Tibial nerve (tissue), 4 donors: ENCODE measurements around the gene TMEM271. TPM values are rescaled to one million over a fixed set of nuclear protein-coding genes. Genes with fewer than 3 reads are reported as not detected.

ENCODE experiments used
- DNase-seq, 2 donors: peaks; one replicate each; pipeline ENCODE4 v3.0.0-alpha.2; 2019; ENCODE audit warnings: low spot score in 2 of 2
- H3K27ac ChIP-seq, 4 donors: fragments of 200-600 bp; sonication (generic) in 3 of 4; one replicate each; pipeline ENCODE4 v1.5.1; 2017 to 2019; ENCODE audit warnings: mild to moderate bottlenecking in 1 of 4
- H3K27me3 ChIP-seq, 2 donors: fragments of 200-600 bp; sonication (generic) in 1 of 2; one replicate each; pipeline versions ENCODE4 v1.5.1 to v1.6.0; 2017 to 2019
- H3K36me3 ChIP-seq, 3 donors: fragments of 200-600 bp; sonication (generic); one replicate each; pipeline ENCODE4 v1.5.1; 2018 to 2019
- H3K4me1 ChIP-seq, 4 donors: fragments of 200-600 bp; sonication (generic) in 3 of 4; one replicate each; pipeline ENCODE4 v1.5.1; 2017 to 2019
- H3K4me3 ChIP-seq, 4 donors: fragments of 200-600 bp; sonication (generic) in 3 of 4; one replicate each; pipeline ENCODE4 v1.5.1; 2017 to 2019; ENCODE audit warnings: mild to moderate bottlenecking in 1 of 4, moderate library complexity in 1 of 4
- H3K9me3 ChIP-seq, 4 donors: fragments of 200-600 bp; sonication (generic) in 3 of 4; one replicate each; pipeline ENCODE4 v1.5.1; 2017 to 2019
- CTCF ChIP-seq, 5 experiments: fragments of 200-600 bp in 3 of 5; fragments of 450-650 bp in 2 of 5; sonication (generic) in 3 of 5; IDR thresholded peaks; one replicate each; pipeline ENCODE4 v1.5.1; 2016 to 2019; ENCODE audit warnings: antibody characterized with exemption in 5 of 5, mild to moderate bottlenecking in 3 of 5, moderate library complexity in 2 of 5
- EP300 ChIP-seq, 2 donors: sonication (generic); formaldehyde crosslinking; IDR thresholded peaks; one replicate each; pipeline ENCODE4 v1.6.1; 2017; ENCODE audit warnings: antibody characterized with exemption in 2 of 2, mild to moderate bottlenecking in 1 of 2
- POLR2A ChIP-seq, 2 donors: fragments of 450-650 bp; IDR thresholded peaks; one replicate each; pipeline ENCODE4 v1.6.1; 2017; ENCODE audit warnings: antibody characterized with exemption in 2 of 2, mild to moderate bottlenecking in 2 of 2, moderate library complexity in 2 of 2
- WGBS, 2 donors: methylation state at CpG; one replicate each; pipeline ENCODE4 v1.1.5; 2018; 5-methylcytosine and 5-hydroxymethylcytosine counted together
- total RNA-seq, 4 donors: library from RNA; depleted of rRNA; stranded (reverse); fragments of >200 nt; gene quantifications; one replicate each; pipeline ENCODE4 v1.1.0, GENCODE V29; 2016

Gene TMEM271
- total RNA-seq, 4 donors from 2014 or later, result not detected

GRCh38 chr4:534576-535151, 41.4 kb downstream of the TMEM271 start:
- Histone ChIP-seq H3K27ac (no peak overlapping the region), H3K27me3 (no peaks in the 10 kb centered on the region), H3K36me3 (peaks cover 0 to 100% (median 0%) of the 10 kb centered on the region in 3 donors), H3K4me1 (no peaks in the 10 kb centered on the region), H3K9me3 (no peaks in the 10 kb centered on the region), H3K4me3 (no peak overlapping the region)
- TF ChIP-seq CTCF (IDR thresholded peaks at IDR 0.05) (no peak), EP300 (IDR thresholded peaks at IDR 0.05) (no peak), POLR2A (IDR thresholded peaks at IDR 0.05) (no peak)
- WGBS, 2 donors, result 86 to 90% methylated on average over 22 of the region's 22 CpGs
- DNase-seq, result no peak

GRCh38 chr4:534101-534575, 42.0 kb downstream of the TMEM271 start:
- Histone ChIP-seq H3K4me3 (no peak overlapping the region), H3K36me3 (peaks cover 0 to 98% (median 0%) of the 10 kb centered on the region in 3 donors), H3K27me3 (no peaks in the 10 kb centered on the region), H3K27ac (no peak overlapping the region), H3K9me3 (no peaks in the 10 kb centered on the region), H3K4me1 (no peaks in the 10 kb centered on the region)
- no peak for DNase-seq
- WGBS, 2 donors, result 86 to 90% methylated on average over 21 of the region's 21 CpGs
- TF ChIP-seq POLR2A (IDR thresholded peaks at IDR 0.05) (no peak), EP300 (IDR thresholded peaks at IDR 0.05) (no peak), CTCF (IDR thresholded peaks at IDR 0.05) (no peak)

GRCh38 chr4:533318-534100, 42.6 kb downstream of the TMEM271 start:
- TF ChIP-seq POLR2A (IDR thresholded peaks at IDR 0.05), result no peak
- TF ChIP-seq CTCF (IDR thresholded peaks at IDR 0.05), result no peak
- no peak for TF ChIP-seq EP300 (IDR thresholded peaks at IDR 0.05)
- 92 to 95% methylated on average over 36 of the region's 36 CpGs for WGBS, 2 donors
- no peaks in the 10 kb centered on the region for H3K27me3 ChIP-seq
- H3K36me3 ChIP-seq, result peaks cover 0 to 98% (median 0%) of the 10 kb centered on the region in 3 donors
- H3K4me3 ChIP-seq, result no peak overlapping the region
- DNase-seq, result no peak
- H3K9me3 ChIP-seq, result no peaks in the 10 kb centered on the region
- H3K27ac ChIP-seq, result no peak overlapping the region
- H3K4me1 ChIP-seq, result no peaks in the 10 kb centered on the region

GRCh38 chr4:532588-533317, 43.3 kb downstream of the TMEM271 start:
- no peak overlapping the region for H3K27ac ChIP-seq
- DNase-seq, result no peak
- TF ChIP-seq POLR2A (IDR thresholded peaks at IDR 0.05) (no peak), EP300 (IDR thresholded peaks at IDR 0.05) (no peak), CTCF (IDR thresholded peaks at IDR 0.05) (no peak)
- 95 to 97% methylated on average over 8 to 10 of the region's 10 CpGs for WGBS, 2 donors
- no peak overlapping the region for H3K4me3 ChIP-seq
- H3K9me3 ChIP-seq, result no peaks in the 10 kb centered on the region
- H3K4me1 ChIP-seq, result no peaks in the 10 kb centered on the region
- H3K36me3 ChIP-seq, result peaks cover 0 to 98% (median 0%) of the 10 kb centered on the region in 3 donors
- H3K27me3 ChIP-seq, result no peaks in the 10 kb centered on the region
